MM.1S (cell line): ENCODE data around the gene CACNA1D.

ENCODE experiments used
- DNase-seq: peaks from one replicate; pipeline ENCODE4 v3.0.0-alpha.2; 2015
- H2AFZ ChIP-seq: fragments of 300-600 bp; sonication (generic); 2 replicates; pipeline ENCODE4 v1.6.0; 2016; ENCODE audit warnings: antibody characterized with exemption, low read length
- H3F3A ChIP-seq: fragments of 300-600 bp; sonication (generic); 2 replicates; pipeline ENCODE4 v1.6.1; 2016; ENCODE audit warnings: mild to moderate bottlenecking, antibody characterized with exemption, low read length, moderate library complexity, mixed read lengths; ENCODE audit not compliant: insufficient read depth
- H3K27ac ChIP-seq: fragments of 300-600 bp; sonication (generic); 2 replicates; pipeline ENCODE4 v1.5.1; 2016; ENCODE audit warnings: mild to moderate bottlenecking, low read length
- H3K27me3 ChIP-seq: fragments of 300-600 bp; sonication (generic); replicated peaks from 2 replicates; pipeline ENCODE4 v1.6.0; 2016; ENCODE audit warnings: low read length; ENCODE audit not compliant: insufficient read depth
- H3K36me3 ChIP-seq: fragments of 300-600 bp; sonication (generic); replicated peaks from 2 replicates; pipeline ENCODE4 v1.6.1; 2016; ENCODE audit warnings: mild to moderate bottlenecking, low read length, mixed read lengths; ENCODE audit not compliant: insufficient read depth
- H3K4me1 ChIP-seq: fragments of 300-600 bp; sonication (generic); 2 replicates; pipeline ENCODE4 v1.6.1; 2016; ENCODE audit warnings: low read length, mixed read lengths
- H3K4me2 ChIP-seq: fragments of 300-600 bp; sonication (generic); 2 replicates; pipeline ENCODE4 v1.6.0; 2016; ENCODE audit warnings: low read depth, low read length
- H3K4me3 ChIP-seq: fragments of 300-600 bp; sonication (generic); 2 replicates; pipeline ENCODE4 v1.5.1; 2016; ENCODE audit warnings: low read length, mixed read lengths
- H3K79me2 ChIP-seq: fragments of 300-600 bp; sonication (generic); 2 replicates; pipeline ENCODE4 v1.6.1; 2016; ENCODE audit warnings: mixed run types, low read length, mixed read lengths
- H3K9ac ChIP-seq: fragments of 300-600 bp; sonication (generic); 2 replicates; pipeline ENCODE4 v1.6.1; 2016; ENCODE audit warnings: low read length, mixed read lengths
- H3K9me2 ChIP-seq: fragments of 300-600 bp; sonication (generic); replicated peaks from 2 replicates; pipeline ENCODE4 v1.6.1; 2016; ENCODE audit warnings: mild to moderate bottlenecking, low read length, mixed read lengths; ENCODE audit not compliant: insufficient read depth
- H3K9me3 ChIP-seq: fragments of 300-600 bp; sonication (generic); replicated peaks from 2 replicates; pipeline ENCODE4 v1.6.1; 2016; ENCODE audit warnings: mild to moderate bottlenecking, low read length, mixed read lengths; ENCODE audit not compliant: insufficient read depth
- H4K20me1 ChIP-seq: fragments of 300-600 bp; sonication (generic); 2 replicates; pipeline ENCODE4 v1.6.1; 2016; ENCODE audit warnings: mild to moderate bottlenecking, low read length, moderate library complexity, mixed read lengths; ENCODE audit not compliant: insufficient read depth
- EZH2 ChIP-seq: fragments of 300-600 bp; sonication (generic); optimal IDR thresholded peaks from 2 replicates; pipeline ENCODE3; 2017; ENCODE audit warnings: low read depth, mild to moderate bottlenecking, antibody characterized with exemption, low read length, mixed read lengths
- EZH2phosphoT487 ChIP-seq: fragments of 300-600 bp; sonication (generic); IDR thresholded peaks from 2 replicates; pipeline ENCODE4 v1.6.1; 2018; ENCODE audit warnings: antibody characterized with exemption, low read length
- TF ChIP-seq, protein P1 (sequence below): fragments of 300-600 bp; sonication (generic); IDR thresholded peaks from 2 replicates; pipeline ENCODE4 v1.5.1; 2016; ENCODE audit warnings: antibody characterized with exemption, low read length, mixed read lengths

CACNA1D gene

DNA sequence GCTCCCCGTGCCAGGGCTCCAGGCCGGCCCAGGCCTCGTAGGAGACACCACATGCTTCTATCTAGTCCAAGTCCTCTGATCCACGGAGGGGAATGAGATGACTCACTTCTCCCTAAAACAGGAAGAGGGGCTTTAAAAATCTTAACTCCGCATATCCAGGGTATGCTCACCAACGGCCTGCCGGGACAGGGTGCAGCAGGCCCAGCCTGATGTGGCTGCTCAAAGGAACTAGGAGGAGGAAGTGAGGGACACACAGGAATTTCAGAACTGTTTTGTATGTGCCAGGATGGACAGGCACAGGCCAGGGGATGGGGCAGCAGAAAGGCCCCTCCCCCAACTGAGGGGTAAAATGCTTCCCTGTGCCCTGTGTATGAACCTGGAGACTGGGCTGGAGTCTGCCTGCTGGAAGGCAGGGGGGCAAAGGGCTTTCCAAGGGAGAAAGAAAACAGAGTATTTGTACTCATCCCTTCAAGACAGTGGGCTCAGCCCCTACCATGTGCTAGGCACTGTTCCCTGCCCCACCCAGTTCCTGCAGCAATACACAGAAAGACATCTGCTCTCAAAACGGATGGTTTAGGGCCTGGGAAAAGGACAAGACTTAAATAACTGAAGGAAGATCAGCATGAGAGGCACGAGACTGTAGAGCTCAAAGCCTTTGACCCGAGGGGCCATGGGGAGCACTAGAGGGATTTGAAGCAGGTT lies 329.7 kb downstream of the CACNA1D start:
- Histone ChIP-seq H4K20me1 (no peaks in the 10 kb centered on the region), H3K4me2 (no peak overlapping the region), H3K79me2 (no peaks in the 10 kb centered on the region), H3K36me3 (no peaks in the 10 kb centered on the region), H3K9ac (no peak overlapping the region), H3K27ac (no peak overlapping the region), H3K27me3 (no peaks in the 10 kb centered on the region), H3F3A (no peaks in the 10 kb centered on the region), H2AFZ (no peak overlapping the region), H3K9me3 (no peaks in the 10 kb centered on the region), H3K9me2 (no peaks in the 10 kb centered on the region), H3K4me3 (no peak overlapping the region), H3K4me1 (no peaks in the 10 kb centered on the region)
- TF ChIP-seq EZH2phosphoT487 (no peak), EZH2 (no peak)
- TF ChIP-seq, protein P1, sequence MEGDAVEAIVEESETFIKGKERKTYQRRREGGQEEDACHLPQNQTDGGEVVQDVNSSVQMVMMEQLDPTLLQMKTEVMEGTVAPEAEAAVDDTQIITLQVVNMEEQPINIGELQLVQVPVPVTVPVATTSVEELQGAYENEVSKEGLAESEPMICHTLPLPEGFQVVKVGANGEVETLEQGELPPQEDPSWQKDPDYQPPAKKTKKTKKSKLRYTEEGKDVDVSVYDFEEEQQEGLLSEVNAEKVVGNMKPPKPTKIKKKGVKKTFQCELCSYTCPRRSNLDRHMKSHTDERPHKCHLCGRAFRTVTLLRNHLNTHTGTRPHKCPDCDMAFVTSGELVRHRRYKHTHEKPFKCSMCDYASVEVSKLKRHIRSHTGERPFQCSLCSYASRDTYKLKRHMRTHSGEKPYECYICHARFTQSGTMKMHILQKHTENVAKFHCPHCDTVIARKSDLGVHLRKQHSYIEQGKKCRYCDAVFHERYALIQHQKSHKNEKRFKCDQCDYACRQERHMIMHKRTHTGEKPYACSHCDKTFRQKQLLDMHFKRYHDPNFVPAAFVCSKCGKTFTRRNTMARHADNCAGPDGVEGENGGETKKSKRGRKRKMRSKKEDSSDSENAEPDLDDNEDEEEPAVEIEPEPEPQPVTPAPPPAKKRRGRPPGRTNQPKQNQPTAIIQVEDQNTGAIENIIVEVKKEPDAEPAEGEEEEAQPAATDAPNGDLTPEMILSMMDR: no peak
- DNase-seq: no peak

DNA sequence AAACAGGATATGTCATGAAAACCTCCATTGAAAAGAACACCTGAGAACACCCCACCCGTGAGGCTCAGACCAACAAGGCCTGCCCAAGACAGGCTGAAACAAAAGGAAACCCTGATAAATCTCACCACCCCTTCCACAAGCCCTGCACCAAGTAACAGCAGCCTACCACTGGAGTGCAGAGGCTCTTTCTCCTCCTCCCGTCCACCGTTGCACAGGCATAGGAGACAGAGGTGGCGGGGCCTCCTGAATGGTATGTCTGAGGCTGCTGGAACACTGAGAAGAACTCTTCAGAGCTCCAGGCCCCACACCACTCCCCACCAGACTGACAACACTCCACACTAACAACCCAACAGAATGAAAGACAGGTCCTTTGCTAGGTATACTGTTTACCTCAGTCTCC lies 330.4 kb downstream of the CACNA1D start:
- Histone ChIP-seq H3K27me3 (no peaks in the 10 kb centered on the region), H3F3A (no peaks in the 10 kb centered on the region), H3K36me3 (no peaks in the 10 kb centered on the region), H3K4me2 (no peak overlapping the region), H3K4me1 (no peaks in the 10 kb centered on the region), H3K79me2 (no peaks in the 10 kb centered on the region), H3K9me3 (no peaks in the 10 kb centered on the region), H2AFZ (no peak overlapping the region), H3K27ac (no peak overlapping the region), H3K9ac (no peak overlapping the region), H3K4me3 (no peak overlapping the region), H3K9me2 (no peaks in the 10 kb centered on the region), H4K20me1 (no peaks in the 10 kb centered on the region)
- TF ChIP-seq, protein P1: no peak
- no peak for TF ChIP-seq EZH2
- no peak for TF ChIP-seq EZH2phosphoT487
- no peak for DNase-seq

GRCh38 chr3:53826048-53826447 lies 331.6 kb downstream of the CACNA1D start:
- Histone ChIP-seq H3K27ac (no peak overlapping the region), H3K36me3 (no peaks in the 10 kb centered on the region), H3K9ac (no peak overlapping the region), H3K27me3 (no peaks in the 10 kb centered on the region), H4K20me1 (no peaks in the 10 kb centered on the region), H3K4me2 (no peak overlapping the region), H3K9me2 (no peaks in the 10 kb centered on the region), H2AFZ (no peak overlapping the region), H3K4me1 (no peaks in the 10 kb centered on the region), H3K9me3 (no peaks in the 10 kb centered on the region), H3K4me3 (no peak overlapping the region), H3K79me2 (no peaks in the 10 kb centered on the region), H3F3A (no peaks in the 10 kb centered on the region)
- DNase-seq: no peak
- TF ChIP-seq EZH2phosphoT487 (no peak), EZH2 (no peak)
- TF ChIP-seq, protein P1: no peak
